HG03025 (cell line): ENCODE results near the gene ILF3.

Experiments used
- ATAC-seq: cut with Tn5 transposase; IDR thresholded peaks from one replicate; pipeline ENCODE4 v1.9.1; 2021; ENCODE audit warnings: mild to moderate bottlenecking, moderate library complexity; ENCODE audit not compliant: unreplicated experiment, low FRiP score

The ILF3 gene

DNA sequence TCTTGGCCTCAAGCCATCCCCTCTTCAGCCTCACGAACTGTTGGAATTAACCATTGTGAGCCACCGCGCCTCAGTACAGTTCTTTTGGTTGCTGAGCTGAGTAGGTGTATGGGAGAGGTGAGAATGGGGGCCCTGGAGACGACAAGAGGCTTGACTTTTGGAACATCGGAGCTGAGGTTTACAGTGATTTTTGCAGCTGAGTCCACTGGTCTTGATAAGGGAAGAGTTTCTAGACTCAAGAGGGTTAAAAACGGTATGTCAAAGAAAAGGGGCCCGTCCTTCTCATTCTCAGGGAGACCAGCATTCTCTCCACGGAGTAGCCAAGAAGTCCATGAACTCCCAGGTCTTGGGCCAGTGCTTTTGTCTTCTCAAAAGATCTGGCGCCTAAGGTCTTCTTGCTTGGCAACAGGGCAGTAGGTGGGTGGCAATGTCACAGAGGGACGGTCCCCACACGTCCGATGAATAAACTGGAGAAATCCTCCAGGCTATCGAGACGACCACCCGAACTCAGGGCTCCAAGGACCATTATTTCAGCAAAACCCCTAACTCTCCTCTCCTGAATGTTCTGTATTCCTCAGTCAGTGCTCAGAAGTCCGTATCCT is 40.7 kb downstream of the ILF3 start:
- no peak for ATAC-seq

DNA sequence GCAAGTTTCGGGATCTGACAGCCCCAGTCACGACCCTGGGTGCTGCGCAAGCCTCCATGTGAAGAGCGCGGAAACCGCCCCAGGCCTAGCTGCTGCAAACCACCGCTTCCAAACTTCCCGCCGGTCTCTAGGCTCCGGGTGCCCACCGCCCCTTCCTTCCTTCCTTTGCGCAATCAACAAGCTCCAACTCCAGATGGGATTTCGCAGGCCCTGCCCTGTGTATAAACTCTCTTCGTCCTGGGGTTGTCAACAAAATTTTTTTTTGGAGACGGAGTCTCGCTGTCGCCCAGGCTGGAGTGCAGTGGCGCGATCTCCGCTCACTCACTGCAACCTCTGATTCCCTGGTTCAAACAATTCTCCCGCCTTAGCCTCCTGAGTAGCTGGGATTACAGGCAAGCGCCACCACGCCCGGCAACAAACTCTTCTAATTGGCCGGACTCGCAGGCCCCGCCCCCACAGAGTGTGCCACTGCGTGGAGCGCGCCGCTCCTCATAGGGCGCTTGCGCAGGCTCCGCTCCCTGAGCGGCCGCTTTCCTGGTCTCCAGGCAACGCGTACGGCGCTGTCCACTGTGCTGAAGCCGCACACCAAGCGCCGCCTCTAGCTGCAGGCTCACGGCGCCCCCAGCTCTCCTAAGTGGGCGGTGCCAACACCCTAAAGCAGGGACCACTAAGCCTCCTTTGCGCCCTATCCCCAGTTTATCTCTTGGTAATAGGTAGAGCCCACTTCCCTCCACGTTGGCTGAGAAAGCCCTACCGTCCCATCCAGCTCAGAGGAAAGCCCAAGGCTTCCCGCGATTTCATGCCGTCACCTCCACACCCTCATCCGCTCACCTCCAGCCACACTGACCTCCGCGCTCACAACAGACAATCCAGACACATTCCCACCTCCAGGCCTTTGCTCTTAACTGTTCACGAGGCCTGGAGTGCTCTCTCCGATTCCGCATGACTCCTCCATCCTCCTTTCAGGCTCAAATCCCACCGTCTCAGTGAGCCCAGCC is 41.6 kb downstream of the ILF3 start:
- ATAC-seq, result no peak

DNA sequence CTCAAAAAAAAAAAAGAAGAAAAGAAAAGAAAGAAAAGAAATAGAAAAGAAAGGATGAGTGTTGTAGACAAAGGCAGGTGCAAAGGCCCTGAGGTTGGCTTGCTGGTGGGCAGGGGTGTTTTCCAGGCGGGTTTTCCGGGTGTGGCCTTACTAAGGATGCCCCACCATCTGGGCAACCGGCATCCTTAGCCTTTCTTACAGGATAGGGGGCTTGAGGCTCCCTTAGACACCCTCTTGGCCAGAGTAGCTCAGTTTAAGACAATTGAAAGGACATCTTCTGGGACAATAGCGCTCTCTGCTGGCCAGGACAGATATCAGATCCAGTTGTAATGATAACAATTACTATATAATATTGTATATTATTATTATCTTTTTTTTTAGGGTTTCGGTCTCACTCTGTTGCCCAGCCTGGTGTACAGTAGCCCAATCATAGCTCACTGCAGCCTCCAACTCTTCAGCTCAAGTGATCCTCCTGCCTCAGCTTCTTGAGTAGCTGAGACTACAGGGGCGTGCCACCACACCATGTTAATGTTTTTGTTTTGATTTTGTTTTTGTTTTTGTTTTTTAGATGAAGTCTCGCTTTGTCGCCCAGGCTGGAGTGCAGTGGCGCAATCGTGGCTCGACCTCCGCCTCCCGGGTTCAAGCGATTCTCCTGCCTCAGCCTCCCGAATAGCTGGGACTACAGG is 45.6 kb downstream of the ILF3 start:
- ATAC-seq, result no peak

DNA sequence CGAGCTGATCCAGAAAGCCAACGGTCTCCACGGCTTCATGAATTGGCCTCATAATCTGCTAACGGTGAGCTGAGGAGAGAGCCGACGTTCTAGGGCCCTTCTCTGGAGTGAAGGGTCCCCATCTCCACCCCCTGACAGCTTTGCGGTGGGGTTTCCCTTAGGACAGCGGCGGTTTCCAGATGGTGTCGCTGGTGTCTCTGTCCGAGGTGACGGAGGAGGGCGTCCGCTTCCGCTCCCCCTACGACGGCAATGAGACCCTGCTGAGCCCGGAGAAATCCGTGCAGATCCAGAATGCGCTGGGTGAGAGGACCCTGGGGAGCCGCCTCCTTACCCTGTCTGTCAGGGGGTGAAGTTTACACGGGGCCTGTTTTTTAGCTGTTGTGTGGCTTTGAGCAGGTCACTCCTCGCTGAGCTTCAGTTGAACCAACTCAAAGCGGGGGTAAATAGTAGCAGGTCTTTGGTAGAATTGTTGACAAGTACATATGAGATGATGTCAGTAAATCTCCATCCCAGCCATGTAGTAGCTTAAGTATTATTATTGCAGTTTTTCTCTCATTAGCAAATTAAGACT is 47.9 kb downstream of the ILF3 start:
- ATAC-seq, result no peak

DNA sequence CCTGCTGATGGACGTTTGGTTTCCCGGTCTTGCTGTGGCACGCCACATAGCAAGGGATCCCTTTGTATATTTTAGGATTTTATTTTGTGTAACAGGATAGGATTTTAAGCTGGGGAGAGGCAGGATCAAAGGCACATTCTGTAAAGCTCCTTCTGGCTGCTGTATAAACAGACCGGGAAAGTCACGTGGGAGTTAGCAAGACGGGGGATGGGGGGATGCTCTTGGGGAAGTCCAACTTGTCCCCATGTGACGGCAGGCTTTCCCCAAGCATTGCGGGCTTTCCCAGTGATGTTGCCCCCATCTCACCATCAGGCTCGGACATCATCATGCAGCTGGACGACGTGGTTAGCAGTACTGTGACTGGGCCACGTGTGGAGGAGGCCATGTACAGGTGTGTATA is 52.8 kb downstream of the ILF3 start:
- no peak for ATAC-seq

DNA sequence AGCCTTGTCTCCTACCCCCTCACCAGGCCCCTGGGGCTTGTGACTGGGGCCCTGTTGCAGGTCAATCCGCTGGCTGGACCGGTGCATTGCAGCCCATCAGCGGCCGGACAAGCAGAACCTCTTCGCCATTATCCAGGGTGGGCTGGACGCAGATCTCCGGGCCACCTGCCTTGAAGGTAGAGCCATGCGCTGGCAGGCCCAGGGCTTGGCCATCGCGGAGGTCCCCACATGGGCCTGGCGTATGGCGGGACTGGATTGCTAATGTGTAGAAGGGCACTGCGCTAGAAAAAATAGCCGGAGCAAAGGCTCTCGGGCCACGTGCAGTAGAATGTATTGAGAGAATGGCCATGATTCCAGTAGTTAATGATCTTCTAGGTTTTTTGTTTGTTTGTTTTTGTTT is 53.3 kb downstream of the ILF3 start:
- no peak for ATAC-seq

DNA sequence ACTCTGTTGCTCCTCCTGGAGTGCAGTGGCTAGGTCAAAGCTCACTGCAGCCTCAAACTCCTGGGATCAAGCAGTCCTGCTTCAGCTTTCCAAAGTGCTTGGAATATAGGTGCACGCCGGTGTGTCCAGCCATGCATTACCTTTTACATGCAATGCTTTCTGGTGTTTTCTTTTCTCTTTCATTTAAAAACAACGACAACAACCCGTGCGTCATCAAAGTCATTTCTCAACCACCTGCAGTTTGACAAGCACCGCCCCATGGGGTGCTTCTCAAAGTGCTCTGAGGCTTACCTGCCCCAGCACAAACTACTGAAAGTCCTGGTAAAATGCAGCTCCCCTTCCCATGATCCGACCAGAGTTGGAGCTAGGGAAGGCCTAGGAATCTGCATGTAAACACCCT is 54.1 kb downstream of the ILF3 start:
- no peak for ATAC-seq

DNA sequence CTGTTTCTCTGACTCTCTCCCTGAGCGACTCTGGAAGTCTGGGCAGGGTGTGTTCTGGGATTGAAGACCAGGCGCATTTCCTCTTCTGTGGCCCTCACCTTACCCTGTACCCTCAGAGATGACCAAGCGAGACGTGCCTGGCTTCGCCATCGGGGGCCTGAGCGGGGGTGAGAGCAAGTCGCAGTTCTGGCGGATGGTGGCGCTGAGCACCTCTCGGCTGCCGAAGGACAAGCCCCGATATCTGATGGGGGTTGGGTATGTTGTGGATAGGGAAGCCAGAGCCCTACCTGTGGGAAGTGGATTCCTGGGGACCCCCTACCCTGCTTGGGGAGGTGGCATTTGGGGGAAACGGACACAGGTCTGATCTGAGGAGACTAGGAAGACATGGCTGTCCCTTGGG is 57.9 kb downstream of the ILF3 start:
- no peak for ATAC-seq

DNA sequence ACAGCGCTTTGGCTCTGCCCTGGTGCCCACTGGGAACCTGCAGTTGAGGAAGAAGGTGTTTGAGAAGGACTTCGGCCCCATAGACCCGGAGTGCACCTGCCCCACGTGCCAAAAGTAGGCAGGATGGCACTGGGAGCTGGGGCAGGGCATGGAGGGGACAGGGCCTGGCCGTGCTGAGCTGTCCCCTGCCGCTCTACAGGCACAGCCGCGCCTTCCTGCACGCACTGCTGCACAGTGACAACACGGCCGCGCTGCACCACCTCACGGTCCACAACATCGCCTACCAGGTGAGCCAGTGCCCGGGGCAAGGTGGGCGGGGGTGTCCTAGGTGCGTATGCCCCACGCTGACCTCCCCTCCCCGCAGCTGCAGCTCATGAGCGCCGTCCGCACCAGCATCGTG is 58.6 kb downstream of the ILF3 start:
- ATAC-seq, result no peak

DNA sequence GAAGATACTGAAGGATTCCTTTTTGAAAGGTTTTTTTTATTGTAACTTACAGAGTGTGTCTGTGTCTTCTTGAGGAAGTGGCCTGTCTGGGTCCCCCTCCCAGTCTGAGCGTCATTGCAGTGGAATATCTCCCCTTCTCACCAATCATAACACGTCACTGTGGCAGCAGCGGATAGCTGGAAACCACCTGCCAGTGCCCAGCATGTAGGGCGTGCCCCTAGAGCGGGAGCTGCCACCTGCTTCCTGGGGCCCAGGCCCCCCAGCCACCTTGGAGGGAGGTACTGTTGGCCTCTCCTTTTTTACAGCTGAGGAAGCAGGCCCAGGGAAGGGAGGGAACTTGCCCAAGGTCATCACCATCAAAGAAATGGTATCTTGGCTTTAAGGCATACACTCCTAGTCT is 59.2 kb downstream of the ILF3 start:
- ATAC-seq, result no peak

DNA sequence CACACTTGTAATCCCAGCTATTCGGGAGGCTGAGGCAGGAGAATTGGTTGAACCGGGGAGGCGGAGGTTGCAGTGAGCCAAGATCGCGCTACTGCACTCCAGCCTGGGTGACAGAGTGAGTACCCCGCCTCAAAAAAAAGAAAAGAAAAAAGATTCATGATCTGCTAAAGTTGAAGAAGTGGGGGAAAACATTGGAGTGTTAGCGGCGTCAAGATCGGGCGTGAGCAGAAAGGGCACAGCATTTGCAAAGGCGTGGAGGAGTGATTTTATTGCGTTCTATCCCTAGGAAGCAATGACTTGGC is 62.9 kb downstream of the ILF3 start:
- ATAC-seq, result no peak

DNA sequence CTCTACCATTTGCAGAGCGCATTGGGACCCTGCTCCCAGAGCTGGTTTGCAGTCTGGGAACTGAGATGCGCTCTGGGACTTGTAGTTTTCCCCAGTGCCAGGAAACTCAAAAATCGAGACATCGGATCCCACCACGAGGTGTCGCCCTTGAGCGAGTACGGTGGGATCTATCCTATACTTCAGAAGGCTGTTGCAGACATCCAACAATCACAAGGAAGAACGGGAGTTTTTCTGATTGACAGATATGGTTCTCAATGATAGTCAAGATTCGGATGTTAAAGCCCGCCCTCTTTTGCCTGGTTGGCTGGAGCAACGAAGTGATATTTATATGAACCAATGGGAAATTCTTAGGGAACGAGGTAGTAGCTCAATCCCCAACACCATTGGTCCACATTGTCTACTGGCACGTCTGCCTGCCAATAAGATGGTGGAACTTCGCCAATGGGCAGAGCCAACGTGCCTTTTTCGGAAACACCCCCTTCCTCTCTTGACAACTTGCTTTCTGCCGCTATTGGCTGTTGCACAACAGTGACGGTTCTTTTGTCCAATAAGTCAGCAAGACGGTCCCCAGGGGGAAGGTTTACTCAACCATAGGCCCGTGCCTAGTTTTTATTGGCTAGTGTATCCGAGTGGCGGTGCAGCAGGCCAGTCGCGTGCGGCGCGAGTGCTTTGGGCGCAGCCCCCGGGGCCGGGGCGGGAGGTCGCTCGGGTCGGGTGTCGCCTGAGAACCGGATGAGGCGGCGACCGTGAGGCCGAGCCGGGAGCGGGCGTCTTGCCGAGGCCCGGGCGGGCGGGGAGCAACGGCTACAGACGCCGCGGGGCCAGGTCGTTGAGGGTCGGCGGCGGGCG is 63.4 kb downstream of the ILF3 start, which contains the start of gene DNM2:
TSS of gene DNM2 (plus strand) at position 724 of the 849 bp plus-strand sequence. CDS start 164 bp downstream, outside the sequence.
- peak; percentile 84 for ATAC-seq

DNA sequence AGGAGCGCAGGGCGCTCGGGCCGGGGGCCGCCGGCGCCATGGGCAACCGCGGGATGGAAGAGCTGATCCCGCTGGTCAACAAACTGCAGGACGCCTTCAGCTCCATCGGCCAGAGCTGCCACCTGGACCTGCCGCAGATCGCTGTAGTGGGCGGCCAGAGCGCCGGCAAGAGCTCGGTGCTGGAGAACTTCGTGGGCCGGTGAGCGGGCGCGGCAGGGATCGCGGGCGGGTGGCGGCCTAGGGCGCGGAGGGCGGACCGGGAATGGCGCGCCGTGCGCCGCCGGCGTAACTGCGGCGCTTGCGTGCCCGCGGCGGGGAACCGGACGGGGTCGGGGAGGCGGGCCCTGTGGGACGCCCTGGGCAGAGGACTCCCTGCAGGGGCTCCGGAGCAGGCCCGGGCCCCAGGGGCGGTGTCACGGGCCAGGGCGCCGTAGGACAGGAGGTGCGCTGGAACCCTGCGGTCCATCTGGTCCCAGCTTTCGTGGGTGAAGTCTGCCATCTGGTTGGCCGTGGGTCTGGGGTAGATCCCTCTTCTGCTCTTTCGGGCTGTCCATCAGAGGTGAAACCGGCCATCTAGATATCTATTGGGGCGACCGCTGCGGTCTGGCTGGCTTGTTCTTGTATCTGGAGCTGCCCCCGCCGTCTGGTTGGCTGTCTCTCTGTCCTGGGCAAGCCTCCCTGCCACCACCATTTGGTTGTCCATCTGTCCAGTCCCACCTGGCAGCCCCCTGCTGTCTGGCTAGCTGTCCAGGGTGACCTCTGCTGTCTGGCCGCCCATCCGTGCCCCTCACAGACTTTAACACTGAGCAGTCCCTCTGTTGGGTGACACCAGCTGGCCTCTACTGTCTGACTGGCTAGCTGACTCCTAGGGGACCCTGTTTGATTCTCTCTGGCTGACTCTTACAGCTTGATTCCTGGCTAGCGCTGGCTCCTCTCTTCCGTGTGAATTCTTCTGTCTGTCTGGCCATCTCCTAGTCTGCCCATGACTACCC is 64.4 kb downstream of the ILF3 start:
- ATAC-seq, result peak; percentile 14

DNA sequence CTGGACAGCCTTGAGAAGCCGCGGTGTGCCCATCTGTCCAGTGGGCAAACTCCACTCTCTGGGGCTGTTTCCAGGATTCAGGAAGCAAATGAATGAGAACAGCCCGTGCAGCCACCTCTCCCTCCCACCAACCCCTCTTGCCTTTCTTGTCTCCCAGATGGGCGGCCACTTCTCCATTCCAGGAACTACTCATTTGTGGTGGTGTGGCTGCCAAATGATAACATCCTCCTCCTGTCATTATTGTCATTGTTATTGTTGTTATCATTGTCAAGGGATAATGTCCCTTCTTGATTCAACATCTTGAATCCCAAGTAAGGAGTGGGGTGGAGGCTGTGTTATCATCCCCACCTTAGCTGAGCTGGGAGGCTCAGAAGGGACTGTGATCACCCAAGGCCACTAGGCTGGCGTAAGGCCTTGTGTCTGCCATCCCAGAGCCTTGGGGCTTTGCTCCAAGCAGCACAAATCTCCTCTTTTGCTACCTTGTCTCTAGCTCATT is 65.4 kb downstream of the ILF3 start:
- ATAC-seq, result no peak

DNA sequence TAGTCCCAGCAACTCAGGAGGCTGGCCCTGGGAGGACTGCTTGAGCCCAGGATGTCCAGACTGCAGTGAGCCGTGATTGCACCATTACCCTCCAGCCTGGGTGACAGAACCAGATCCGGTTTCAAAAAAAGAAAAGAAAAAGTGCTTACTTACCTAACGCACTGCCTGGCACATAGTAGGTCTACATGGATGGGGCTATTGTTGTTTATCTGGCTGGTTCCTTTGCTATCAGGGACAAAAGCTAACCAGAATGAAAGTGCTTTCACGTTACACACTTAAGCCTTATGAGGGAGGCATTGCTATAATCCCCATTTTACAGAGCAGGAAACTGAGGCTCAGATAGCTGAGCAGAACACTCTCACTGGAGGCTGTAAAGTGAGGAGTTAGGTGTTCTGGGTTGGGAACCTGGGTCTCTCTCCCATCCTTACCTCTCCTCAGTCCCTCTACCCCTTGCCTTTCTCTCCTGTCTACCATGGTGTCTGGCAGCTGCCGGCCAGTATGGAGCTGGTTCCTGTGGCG is 66.5 kb downstream of the ILF3 start:
- no peak for ATAC-seq

DNA sequence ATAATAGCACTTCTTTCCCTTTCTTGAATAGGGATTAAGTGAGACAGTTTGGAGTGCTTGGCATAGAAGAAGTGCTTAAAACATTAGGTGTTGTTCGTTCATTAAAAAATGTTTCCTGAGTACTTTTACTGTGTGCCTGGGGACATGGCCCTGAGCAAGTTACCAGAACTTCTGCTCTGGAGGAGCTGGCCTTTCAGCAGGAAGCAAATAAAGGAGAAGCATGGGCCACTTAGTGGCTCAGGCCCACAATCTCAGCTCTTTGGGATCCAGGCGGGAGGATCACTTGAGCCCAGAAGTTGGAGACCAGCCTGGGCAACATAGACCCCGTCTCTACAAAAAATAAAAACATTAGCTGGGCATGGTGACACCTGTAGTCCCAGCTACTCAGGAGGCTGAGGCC is 69.4 kb downstream of the ILF3 start:
- no peak for ATAC-seq

DNA sequence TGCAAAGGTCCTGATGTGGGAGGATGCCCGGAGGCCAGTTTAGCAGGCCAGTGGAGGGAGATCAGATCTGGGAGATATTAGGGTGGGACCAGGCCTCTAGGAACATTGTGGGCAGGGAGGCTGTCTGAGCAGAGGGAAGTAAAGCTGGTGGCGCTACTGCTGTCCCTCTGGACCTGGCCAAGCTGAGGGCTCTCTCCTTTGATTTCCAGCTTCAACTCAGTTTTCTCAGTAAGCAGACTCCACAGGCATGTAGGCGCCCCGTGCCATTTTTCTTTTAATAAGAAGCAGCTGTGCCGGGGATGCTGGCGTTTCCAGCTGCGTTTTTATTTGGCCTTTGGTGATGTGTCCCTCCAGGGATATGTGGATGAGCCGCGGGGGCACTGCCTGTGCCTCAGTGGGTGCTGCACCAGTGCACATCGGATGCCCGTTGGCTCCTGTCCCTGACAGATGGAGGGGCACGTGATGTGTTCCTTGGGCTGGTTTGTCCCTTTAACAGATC is 70.5 kb downstream of the ILF3 start:
- ATAC-seq, result no peak

DNA sequence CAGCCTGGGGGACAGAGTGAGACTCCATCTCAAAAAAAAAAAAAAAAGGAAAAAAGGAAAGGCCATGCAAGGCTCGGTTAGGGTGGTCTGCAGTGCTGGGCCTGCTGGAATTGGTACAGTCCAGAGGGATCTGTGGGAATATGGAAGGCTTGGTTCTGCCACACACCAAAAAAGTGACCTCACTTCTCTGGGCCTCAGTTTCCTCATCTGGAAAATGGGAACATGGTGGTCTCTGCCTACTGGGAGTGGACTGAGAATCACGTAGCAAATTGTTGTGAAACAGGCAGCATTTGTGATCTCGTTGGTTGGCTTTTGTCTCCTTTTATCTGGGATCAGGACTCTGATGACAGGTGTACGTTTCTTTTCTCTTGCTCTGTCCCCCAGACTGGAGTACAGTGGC is 71.3 kb downstream of the ILF3 start:
- ATAC-seq, result no peak
